GM10266 (cell line): ENCODE results near the gene STAMBP.
"Not testable (repeated sequence)": the region's sequence is repeated elsewhere in the genome, so short reads cannot be mapped to it uniquely, and the experiment has no call there.

Experiments used
- DNase-seq: peaks from one replicate; pipeline ENCODE4 v3.0.0; 2012; ENCODE audit errors: extremely low spot score
- CTCF ChIP-seq: IDR thresholded peaks from 2 replicates; pipeline ENCODE4 v1.5.1; 2012; ENCODE audit warnings: mild to moderate bottlenecking, low read depth; ENCODE audit not compliant: control insufficient read depth, insufficient read depth; ENCODE audit errors: missing control alignments

The STAMBP gene

DNA sequence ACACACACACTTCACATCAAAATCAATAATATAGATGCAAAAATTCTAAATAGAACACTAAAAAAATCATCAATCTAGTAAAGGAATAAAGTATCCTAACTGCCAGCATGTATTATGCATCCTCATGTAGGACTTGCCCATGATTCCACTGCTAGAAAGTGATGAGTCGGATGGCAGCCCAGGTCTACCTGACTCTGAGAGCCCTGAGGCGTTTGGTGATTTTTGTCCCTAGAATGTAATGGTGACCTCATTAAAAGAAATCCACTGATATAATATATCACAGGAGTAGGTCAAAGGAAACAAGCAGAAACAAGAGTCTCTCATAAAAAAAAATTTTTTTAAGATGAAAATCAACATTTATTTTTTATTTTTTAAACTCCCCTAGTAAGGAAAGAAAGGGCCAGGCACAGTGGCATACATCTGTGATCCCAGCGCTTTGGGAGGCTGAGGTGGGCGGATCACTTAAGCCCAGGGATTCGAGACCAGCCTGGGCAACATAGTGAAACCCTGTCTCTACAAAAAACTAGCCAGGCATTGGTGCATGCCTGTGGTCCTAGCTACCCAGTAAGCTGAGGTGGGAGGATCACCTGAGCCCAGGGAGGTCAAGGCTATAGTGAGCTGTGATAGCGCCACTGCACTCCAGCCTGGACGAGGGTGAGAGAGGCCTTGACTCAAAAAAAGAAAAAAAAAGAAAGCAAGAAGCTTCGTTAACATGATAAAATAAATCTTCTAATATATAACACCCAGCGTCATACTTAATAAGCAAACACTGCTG lies 39.6 kb downstream of the STAMBP start:
- no peak for TF ChIP-seq CTCF
- DNase-seq, result no peak

DNA sequence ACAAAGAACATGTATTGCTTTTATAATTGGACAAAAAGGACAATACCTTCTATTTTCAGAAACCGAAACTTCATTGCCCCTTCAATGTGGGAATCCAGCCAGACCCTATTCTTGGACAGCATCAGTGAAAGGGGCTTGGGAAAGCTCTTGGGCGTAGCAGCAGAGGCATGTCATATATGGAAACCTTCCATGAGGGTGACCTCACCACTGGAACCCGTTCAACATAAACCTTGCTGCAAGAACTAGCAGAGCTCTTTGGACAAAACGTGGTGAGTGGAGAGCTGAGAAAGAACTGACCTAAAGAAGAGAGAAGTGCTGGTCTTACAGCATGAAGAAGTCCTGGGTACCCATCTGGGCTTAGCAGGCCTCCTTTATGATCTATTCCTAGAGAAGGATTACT lies 41.3 kb downstream of the STAMBP start:
- DNase-seq, result no peak
- no peak for TF ChIP-seq CTCF

DNA sequence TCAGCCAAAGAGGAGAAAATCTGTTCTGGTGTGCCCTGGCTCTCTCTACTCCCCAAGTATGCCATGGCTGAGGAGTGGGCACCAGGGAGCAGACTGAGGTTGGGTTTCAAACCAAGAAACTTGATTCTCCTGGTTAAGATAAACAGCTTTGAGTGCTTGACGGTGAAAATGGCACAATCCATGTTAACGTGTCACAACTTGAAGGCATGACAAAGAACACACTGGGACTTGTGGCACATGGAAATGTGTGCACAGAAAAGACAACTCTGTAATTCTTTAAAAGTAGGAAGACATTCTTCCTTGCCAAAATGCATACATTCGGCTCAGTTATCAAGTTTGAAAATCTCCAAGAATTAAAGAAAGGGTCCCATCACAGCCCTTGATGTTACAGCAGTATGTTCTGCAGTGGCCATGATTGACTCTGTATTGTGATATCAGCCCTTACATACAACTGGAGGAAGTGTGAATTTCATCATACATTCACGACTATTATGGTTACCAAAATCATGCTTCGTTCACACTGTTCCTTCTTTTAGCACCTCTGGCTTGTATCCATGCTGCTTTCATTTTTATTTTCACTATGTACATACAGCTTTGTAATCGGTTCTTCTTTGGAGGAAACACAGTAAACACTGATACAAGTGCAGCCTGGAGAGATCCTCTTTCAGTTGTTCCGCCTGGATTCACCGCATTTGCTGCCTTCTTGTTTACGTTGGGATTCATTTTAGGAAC lies 48.5 kb downstream of the STAMBP start:
- no peak for TF ChIP-seq CTCF
- no peak for DNase-seq

- not testable (repeated sequence) for DNase-seq
Measured at GRCh38 chr2:73877984-73878383, 49.2 kb downstream of the STAMBP start.

DNA sequence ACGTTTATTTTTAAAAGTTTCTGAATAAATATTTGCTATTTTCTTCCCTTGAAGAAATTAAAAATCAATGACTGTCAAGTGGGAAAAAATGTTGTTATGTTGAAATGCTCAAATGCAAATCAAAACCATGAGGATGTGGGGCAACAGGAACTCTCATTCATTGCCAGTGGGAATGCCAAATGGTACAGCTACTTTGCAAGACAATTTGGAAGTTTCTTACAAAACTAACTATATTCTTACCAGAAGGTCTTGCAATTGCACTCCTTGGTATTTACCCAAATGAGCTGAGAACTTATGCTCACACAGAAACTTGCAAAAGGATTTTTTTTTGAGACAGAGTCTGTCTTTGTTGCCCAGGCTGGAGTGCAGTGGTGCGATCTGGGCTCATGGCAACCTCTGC lies 56.6 kb downstream of the STAMBP start:
- DNase-seq, result no peak
- TF ChIP-seq CTCF, result no peak

- peak; percentile 25 for DNase-seq
- no peak for TF ChIP-seq CTCF
Measured at GRCh38 chr2:73886357-73886756, 57.6 kb downstream of the STAMBP start.

DNA sequence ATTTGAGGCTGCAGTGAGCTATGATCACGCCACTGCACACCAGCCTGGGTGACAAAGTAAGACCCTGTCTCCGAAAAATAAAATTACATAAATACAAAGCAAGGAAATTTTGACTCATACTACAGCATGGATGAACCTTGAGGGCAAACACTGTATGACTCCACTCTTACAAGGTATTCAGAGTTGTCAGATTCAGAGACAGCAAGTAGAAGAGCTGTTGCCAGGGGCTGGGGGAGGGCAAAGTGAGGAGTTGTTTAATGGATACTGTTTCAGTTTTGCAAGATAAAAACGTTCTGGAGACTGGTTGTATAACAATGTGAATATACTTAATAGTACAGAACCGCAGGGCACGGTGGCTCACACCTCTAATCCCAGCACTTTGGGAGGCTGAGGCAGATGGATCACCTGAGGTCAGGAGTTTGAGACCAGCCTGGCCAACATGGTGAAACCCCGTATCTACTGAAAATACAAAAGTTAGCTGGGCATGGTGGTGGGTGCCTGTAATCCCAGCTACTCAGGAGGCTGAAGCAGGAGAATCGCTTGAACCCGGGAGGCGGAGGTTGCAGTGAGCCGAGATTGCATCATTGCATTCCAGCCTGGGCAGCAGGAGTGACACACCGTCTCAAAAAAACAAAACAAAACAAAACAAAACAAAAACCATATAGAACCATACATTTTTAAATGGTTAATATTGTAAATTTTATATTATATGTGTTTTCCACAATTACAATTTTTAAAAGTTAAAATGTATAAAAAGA lies 59.0 kb downstream of the STAMBP start:
- DNase-seq, result not testable (repeated sequence)

- TF ChIP-seq CTCF, result no peak
- DNase-seq, result no peak
Measured at GRCh38 chr2:73888388-73888787, 59.6 kb downstream of the STAMBP start.
